Retina (tissue), 1 donor: Measurements from ENCODE around the gene ADCY2.
A peak's percentile ranks its signal among the peaks of the same experiment; 100 is the strongest.
"Not testable (repeated sequence)": the region's sequence is repeated elsewhere in the genome, so short reads cannot be mapped to it uniquely, and the experiment has no call there.

ENCODE experiments used
- DNase-seq: peaks from one replicate; pipeline ENCODE4 v3.0.0-alpha.2; 2016

Gene ADCY2

DNA sequence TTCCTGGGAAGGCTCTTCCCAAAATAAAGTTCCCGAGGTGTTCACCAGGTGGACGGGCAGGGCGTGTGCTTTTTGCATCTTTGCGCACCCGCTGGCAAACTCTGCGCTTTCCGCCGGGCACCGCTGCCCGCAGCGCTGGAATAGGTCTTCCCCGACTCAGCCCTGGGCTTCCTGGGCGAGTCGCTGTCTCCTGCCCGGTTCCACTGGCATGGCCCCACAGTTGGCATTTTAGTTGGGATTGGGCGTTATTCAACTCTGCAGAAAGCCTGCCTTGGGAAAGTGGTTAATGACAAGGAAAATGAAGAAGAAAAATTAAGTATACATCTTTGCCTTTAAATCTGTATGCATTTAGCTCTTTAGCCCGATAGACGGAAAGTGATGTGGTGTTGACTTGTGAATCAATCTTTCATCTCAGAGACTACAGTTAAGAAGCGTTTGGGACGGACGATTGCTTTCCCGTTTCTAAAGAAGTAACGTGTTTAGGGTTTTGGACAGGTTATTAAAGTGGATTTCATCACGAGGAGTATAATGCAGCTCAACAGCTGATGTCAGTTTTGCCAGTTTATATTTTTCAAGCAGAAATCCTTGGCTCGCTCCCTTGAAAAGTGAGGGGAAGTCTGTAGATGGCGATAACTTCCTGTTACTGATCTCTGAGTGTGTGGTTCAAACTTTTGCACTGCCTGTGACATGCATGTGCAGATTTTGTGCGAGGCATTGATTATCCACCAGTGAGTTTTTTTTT lies 946 bp downstream of the ADCY2 start:
- DNase-seq = peak; percentile 75

DNA sequence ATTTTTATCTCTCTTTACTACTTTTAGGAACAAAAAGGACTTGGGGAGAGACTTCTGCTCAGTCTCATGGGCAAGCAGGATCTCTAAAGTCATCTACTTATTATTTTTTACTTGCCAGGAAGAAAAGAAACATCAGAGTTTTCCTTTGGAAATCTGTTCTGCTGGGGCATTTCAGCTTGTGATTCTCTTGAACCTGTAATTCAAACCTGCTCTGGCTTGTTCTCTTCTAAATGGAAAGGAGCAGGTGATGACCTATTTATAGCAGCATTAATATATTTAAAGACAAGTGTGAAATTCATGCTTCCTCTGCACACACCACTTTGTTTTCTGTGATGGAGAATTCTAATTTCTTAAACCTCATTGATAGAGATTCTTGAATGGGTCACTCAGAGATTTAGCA lies 2.0 kb downstream of the ADCY2 start:
- no peak for DNase-seq

DNA sequence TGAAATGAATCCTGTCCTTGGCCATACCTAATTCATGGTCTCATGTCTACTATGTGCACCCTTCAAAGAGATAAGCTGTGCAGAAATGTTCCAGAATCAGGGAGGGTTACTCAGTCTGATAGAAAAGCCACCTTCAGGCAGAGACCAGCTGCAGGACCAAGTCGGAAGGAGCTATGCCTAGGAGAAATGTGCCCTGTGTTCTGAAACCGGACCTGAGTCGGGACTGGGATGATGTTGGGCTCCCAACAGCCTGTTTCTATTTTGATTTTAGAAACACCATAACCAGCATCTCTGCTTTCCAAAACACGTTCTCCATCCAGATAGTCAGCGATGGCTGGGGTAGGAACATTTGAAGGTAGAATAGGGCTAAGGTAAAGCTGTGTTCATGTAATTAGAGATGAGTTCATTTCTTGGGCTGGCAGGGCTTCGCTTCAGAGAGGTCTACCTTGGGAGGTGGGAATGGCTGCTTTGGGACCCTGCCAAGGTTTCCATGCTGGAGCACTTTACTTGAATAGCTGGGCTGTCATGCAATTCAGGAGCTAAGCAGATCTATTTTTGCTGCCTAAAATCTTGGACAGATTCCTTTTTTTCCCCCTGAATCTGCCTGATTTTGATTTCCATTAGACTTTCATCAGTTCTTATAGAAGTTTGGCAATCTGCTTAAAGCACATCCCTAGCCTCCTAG lies 2.8 kb downstream of the ADCY2 start:
- DNase-seq = no peak

DNA sequence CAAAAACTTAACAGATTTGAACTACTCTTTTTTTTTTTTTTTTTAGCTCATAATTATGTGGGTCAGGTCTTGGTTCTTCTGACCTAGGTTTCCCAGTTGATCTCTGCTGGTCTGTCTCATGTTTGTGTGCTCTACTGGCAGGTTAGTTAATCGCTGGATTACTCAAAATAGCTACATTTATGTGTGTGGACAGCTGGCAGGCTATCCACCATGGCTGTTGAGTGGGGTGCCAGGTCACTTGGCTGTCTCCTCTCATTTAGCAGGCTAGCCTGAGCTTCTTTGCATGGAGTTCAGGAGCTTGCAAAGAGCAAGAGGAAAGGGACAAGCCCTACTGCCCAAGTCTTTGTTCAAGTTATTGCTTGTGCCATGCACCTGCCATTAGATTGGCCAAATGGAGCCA lies 9.3 kb downstream of the ADCY2 start:
- DNase-seq = no peak

DNA sequence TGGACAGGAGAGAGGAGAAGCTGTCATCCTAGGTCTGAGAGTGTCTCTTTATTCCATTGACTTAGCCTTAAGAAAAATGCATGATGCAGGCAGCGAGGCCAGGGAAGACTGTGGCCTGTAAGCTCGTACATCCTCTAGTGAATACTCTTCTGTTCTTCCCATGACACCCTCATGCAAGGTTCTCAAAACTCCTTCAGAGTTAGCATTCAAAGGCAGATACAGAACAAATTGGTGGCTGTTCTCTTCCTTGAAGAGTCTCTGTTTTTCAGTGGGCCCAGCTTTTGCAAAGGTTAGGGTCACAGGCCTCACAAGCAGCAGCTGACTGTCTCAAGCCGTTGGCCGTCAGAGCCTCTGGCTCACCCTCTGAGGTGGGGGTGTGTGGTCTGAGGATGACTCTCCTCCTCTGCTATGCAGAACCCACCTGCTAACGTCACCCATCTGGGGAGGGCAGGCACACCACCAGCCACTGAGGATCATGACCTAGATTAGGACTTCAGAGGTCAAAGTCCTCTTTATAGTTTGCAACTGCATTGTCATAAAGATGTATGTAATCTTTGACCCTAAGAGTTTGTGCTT lies 15.1 kb downstream of the ADCY2 start:
- DNase-seq = no peak

DNA sequence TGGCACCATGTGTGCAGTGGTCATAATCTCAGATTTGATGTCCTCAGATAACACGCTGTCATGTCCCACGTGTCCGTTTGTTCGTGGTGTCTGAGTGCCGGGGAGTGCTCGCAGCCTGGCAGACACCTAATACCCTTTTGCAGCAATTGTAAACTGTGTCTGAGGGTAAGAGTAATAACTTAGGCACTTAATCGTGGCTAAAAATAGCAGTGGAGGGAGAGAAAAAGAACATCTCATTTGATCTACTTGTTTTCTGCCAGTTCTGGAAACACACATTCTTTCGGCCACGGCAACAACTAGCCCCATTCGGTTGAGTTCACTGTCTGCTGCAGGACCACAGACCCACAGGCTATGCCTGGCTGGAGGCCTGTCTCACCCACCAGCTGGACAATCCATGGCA lies 16.5 kb downstream of the ADCY2 start:
- no peak for DNase-seq

DNA sequence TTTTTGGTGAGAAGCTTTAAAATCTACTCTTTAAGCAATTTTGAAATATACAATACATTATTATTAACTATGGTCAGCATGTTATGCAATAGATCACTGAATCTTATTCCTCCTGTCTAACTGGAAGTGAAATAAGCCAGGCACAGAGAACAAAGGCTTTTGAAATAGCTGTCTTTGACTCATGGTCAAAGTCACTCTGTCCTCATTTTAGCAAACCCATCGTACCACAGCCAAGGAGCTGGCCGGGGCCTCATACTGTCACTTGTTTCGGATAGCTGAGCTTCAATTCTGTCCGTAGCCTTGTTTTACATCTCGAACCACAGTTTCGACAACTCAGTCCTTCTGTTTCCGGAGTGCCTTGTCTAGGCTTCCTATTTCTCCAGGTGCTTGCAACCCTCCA lies 19.2 kb downstream of the ADCY2 start:
- DNase-seq = no peak

DNA sequence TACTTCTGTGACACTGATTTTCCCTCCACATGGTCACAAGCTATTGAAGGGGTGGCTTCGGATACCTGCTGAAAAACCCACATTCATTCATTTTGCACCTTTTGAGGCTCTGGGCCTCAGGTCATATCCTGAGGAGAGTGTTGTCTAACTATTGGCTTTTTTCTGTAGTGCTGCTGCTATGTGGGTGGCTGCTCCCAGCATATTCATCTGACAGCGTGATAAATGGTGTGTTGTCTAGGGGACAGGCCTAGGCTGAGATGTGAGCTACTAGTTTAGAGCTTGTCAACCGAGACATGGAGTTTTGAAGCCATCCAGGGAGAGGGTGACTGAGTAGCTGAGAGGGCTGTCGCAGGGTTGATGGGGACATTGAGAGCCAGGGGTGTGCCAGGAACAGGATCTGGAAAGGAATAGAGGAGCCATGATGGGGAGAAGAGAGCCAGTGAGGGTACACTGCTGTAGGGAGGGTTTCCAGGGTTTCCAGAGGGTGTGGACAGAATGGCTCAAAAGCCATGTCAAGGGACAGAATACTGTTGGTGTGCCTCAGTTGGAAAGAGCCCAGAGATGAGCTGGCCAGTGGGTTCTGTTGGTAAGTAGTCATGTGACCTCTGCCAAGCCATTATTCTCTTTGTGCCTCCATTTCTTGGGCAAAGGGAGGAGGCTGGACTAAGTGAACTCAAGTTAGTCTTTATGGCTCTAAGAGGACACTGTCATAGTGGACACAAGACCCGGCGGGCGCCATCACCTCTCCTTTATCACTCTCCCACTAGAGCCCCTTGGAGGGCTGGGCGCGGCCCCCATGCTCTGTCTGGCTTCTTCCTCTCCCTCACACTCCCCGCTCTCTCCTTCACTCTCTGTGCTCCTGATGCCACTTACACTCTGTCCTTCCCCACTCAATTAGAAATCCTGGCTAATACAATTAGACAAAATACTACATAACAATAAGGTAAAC lies 19.9 kb downstream of the ADCY2 start:
- DNase-seq = no peak

DNA sequence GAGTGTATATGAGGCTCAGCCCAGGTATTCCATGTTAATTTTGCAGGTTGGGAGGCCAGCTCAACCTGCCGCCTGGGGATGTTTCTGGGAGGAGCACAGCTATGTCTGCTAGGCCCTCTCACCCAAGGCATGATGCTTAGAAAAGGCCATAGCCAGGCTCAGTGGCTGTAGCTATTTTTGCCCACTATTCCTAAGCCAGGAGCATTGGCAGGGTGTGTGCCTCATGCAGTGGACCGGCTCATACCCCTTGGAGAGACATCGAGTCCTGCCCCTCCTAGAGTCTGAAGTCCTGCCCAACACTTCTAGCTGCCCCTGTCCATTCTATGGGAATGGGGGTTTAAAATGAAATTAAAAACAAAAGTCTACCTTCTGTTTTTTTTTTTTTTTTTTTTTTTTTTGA lies 22.3 kb downstream of the ADCY2 start:
- no peak for DNase-seq

DNA sequence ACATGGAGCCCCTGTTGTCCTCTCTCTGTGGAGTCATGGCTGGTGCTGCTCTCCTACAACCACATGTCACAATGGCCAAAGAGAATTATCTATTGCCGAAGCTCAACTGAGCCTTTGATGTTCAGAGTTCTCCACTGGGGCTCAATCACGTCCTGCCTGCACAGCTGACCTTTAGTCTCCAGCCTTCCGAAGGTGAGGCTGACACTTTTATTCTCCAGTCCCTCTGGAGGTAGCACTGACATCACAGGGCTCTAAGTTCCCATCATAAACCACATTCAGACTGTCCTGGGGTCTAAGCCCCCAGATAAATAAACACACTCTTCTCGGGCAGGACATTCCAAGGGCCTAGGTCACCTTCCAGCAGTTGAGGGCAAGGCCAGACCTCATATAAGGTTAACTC lies 23.4 kb downstream of the ADCY2 start:
- no peak for DNase-seq

DNA sequence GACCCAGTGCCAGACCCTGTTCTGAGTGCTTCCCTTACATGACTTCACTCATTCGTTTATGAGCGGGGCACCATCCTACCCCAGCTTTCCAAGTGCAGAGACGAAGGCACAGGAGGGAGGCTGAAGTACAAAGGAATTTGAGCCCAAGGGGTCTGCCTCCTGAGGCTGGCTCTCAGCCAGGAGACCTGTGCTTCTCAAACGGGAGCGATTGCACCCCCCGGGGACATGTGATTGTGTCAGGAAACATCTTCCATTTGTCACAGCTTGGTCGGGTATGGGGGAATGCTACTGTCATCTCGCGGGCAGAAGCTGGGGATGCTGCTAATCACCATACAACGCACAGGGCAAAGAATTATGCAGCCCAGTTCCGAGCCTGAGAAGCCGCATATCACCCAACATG lies 23.9 kb downstream of the ADCY2 start:
- no peak for DNase-seq

DNA sequence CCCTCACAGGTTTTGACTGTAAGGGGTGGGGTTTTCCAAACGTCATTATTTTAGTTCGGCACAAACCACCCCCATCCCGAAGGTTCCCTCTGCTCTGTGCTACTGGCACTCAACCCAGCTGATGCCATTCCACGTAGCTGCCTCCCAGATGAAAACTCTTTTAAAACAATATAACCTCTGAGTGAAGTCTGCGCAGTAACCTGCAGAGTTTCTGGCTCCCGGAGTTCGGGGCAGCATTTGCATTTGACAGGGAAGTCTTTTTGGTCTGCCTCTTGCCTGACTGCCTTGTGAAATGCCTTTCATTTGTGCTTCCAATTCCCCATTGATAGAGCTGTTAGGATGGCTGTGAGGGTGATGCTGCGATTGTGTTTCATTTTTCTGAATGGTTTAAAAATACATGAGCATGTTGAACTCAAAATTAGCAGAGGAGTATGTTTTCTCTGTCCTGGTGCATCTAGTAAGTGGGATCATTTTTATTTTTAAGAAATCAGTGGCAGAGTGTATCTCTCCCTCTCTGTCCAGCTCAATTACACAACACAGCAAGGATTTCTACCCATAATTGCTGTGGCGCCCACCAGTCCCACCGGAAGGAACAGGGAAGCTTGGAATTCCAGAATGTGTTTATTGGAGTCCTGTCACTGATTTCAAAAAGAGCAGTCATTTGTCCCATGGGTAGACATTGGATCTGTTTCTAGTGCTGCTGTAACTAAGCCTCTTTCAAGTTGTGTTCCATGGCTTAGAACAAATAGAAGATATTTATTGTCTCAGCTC lies 24.8 kb downstream of the ADCY2 start:
- no peak for DNase-seq

DNA sequence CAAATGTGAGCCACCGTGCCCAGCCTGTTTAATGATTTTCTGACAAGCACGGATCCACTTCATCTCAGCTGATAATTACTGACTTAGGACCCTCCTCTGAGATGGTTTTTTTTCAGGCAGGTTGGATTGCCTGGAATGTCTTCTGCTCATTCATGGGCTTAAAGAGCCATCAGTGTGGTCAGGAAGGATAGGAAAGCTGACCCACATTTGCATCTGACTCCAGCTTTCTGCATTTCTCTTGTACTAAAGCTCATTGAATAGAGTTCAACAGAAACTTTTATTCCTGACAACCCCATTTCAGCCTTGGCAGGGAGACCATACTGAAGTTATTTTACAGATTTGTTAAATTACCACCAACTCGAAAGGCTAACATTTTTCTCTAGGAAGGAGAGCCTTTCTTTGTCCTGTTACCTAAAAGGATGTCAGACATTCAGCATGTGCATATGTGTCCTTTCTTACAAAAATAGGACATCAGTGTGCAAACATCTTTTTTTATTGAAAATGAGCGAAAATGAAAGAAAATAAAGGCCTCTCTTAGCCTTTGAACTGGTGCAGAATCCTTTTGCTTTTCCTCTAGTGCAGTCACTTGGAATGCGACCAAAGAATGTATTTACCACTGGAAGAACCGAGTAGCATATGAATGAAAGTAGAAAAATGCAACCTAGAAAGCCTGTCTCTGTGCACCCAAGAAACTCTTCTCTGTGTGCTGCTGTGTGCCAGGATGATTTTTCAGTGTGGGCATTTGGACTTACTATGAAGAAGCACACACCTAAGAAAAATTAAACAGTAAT lies 26.6 kb downstream of the ADCY2 start:
- DNase-seq = no peak

DNA sequence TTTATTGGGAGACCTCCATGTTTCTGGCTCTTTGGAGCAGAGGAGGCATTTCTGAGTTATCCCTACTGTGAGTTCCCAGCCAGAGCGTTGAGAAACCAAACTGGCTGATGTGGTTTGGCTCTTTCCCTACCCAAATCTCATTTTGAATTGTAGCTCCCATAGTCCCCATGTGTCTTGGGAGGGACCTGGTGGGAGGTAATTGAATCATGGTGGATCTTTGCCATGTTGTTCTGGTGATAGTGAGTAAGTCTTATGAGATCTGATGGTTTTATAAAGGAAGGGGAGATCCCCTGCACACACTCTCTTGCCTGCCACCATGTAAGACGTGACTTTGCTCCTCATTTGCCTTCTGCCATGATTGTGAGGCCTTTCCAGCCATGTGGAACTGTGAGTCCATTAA lies 27.3 kb downstream of the ADCY2 start:
- not testable (repeated sequence) for DNase-seq

DNA sequence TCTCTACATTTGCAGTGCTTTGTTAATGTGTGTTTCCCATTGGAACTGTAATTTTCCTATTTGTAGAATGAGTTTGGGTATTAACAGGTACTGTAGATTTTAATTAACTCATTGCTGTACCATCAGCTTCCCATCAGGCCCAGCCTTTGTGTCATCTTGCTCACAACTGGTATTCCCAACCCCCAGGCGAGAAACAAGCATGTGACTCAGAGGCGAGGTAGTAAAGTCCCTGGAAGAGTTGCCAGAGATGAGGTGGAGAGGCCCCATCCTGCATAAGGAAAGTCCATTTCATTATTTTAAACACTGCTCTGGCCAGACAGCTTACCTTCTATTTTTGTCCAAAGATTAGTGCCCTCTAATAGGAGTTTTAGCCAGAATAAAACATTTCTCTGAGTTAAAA lies 29.9 kb downstream of the ADCY2 start:
- no peak for DNase-seq

DNA sequence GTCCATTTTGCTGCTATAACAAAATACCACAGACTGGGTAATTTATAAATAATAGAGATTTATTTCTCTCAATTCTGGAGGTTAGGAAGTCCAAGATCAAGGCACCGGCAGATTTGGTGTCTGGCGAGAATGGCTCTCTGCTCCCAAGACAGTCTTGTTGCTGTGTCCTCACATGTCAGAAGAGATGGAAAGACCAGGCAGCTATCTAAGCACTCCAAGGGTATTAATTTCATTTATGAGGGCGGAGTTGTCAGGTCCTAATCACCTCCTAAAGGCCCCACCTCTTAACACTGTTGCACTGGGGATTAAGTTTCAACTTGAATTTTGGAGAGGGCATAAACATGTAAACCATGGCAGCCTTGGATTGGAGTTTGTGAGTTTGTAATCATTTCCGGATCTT lies 30.3 kb downstream of the ADCY2 start:
- DNase-seq = no peak

DNA sequence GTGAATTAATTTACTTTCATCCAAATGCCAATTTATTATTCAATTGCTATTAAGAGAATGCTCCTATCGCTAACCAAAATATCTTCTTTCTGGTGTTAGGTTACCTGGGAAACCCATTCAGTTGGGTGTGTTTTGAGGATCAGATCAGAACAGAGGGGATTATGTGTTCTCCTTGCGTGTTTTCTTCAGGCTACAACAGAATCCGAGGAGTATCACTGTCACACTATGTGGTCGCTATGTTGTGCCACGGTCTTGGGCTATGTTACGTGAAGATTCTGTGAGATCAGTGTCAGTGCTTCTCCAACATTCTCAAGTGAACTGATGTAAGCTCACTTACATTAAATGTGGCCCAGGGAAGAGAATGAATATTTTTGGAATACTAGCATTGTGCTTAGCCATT lies 39.0 kb downstream of the ADCY2 start:
- no peak for DNase-seq

DNA sequence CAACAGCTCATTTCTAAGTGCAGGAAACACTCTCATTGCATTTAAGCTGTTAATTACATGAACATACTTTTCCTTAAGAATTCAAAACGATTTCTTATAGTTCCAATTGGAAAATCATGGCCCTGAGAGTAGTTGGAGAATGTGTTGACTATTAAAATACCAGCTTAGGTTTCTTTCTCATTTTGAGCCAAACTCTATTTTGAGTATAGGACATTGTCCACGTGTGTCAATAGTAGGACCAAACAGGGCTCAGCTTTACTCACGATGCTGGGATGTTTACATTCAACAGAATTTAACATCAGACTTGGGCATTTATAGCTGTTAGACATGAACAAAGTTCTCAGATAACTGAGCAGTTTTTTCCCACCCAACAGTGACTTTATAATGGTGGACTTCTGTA lies 39.6 kb downstream of the ADCY2 start:
- DNase-seq = no peak

DNA sequence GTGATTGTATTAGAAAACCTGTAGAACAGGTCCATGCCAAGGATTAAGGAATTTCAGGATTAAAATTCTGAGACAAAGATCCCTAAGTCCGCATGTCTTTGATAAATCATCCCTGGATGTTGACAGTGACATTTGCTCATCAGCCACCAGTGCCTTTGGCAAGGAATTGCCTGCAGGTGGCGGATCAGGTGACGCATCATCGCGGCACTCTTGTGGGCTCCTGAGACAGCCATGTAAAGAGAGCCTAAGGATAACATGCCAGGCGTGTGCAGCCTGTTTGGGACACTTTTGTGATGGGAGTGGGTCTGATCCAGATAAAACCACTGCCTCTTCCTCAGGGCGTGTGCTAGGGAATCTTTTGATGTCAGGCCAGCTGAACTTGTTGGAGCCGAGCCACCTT lies 40.6 kb downstream of the ADCY2 start:
- no peak for DNase-seq

DNA sequence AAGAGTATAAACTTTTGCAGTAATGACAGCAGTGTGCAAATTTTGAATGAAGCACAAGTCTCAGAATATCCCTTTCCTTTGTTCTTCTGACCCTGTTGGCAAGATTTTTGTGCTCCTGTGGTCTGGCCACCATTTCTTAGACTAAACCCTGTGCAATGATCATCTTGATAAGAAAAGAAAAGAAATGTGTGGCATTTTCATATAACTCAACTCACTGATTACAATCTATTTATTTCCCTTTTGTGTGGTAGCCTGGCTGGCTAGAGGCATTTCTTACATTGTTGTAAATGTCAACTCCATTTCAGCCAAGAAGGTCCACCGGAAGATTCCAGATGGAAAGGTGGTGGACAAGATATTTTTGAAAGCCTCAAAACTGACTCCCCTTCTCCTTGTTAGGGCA lies 41.9 kb downstream of the ADCY2 start:
- DNase-seq = no peak

DNA sequence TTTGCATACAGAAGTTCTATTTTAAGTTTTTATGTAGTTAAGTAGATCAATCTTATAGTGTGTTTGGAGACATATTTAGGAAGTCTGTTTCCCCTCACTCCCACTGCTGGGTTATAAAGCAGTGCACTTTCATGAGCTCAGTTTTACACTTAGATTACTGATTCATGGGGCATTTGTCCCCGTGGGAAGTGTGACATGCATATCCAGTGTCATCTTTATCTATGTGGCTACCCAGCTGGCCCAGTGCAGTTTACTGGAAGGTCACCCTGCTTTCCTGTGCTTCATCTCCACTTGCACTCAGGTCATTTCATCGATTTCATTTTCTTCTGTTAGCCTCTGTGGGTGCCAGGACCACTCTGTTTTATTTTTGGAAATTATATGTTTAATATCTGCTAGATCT lies 49.1 kb downstream of the ADCY2 start:
- DNase-seq = no peak

DNA sequence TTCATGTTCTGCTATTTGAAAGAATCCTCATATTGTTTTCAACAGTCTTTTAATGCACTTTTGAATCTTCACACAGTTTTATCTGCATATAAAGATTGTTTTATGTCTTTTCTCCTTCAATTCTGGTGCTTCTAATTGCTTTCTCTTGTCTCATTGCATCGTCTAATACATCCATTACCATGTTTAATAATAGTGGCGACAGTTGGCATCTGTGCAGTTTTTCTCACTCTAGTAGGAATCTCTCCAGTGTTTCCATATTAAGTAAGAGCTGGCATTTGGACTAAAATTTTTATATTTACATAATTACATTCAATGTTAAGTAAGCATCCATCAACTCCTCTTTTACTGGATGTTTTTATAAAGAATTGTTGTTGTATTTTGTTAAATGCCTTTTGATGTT lies 49.9 kb downstream of the ADCY2 start:
- DNase-seq = no peak
